Neural progenitor cell (in vitro differentiated cells): ENCODE measurements around the gene EIF5.

ENCODE experiments used
- EZH2phosphoT487 ChIP-seq: fragments of 200-600 bp; sonication (generic); IDR thresholded peaks from 2 replicates; pipeline ENCODE4 v1.6.1; 2017; ENCODE audit warnings: antibody characterized with exemption
- TF ChIP-seq, protein P1 (sequence below): fragments of 200-600 bp; sonication (generic); IDR thresholded peaks from 2 replicates; pipeline ENCODE4 v1.5.1; 2017; ENCODE audit warnings: antibody characterized with exemption, mild to moderate bottlenecking

DNA sequence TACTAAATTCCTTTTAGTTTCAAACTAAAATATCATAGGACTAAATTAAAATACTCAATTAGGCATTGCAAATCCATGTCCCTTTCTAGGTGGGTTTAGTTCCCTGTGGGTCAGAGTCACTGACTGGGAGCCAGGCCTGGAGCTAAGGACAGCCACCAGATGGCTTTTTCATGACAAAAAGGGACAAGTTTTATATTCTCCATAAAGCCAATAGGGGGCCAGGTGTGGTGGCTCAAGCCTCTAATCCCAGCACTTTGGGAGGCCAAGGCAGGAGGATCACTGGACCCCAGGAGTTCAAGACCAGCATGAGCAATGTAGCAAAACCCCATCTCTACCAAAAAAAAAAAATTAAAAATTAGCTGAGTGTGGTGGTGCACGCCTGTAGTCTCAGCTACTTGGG, 35.4 kb upstream of the EIF5 start:
- TF ChIP-seq, protein P1, sequence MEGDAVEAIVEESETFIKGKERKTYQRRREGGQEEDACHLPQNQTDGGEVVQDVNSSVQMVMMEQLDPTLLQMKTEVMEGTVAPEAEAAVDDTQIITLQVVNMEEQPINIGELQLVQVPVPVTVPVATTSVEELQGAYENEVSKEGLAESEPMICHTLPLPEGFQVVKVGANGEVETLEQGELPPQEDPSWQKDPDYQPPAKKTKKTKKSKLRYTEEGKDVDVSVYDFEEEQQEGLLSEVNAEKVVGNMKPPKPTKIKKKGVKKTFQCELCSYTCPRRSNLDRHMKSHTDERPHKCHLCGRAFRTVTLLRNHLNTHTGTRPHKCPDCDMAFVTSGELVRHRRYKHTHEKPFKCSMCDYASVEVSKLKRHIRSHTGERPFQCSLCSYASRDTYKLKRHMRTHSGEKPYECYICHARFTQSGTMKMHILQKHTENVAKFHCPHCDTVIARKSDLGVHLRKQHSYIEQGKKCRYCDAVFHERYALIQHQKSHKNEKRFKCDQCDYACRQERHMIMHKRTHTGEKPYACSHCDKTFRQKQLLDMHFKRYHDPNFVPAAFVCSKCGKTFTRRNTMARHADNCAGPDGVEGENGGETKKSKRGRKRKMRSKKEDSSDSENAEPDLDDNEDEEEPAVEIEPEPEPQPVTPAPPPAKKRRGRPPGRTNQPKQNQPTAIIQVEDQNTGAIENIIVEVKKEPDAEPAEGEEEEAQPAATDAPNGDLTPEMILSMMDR: peak; percentile 4
- TF ChIP-seq EZH2phosphoT487: no peak
